ENCODE data around the gene LMBRD1.
A peak's percentile ranks its signal among the peaks of the same experiment; 100 is the strongest.

LMBRD1 gene

DNA sequence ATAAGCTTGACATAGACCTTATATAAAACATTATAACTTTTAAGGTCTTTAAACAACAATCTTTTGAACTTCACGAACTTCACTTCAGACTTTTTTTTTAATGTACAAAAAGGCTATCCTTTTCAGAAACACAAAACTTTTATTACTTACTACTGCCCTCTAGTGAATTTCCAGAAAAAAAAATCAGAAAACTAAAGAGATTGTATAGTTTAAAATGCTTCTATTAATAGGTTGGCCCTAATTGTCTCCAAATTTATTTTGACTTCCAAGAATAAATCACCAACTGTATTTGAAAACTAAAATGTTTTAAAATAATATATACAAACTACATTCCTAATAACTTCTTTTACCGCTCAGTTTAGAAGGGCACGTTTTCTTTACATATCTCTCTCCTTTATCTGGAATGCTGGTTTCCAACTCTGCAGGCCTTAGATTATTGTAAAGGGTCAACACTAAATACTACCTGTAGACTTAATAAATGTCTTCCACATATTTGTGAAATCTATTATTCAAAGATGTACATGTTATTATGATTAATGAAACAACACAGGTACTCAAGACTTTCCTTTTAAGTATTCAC is 66.8 kb downstream of the LMBRD1 start:
- no peak overlapping the region for H3K27ac ChIP-seq
- TF ChIP-seq CTCF (conservative IDR thresholded peaks at IDR 0.05; ENCODE audit: low read depth) = peak; percentile 41; the same call in 1 of the 2 replicates
- ChIA-PET POLR2A (ENCODE audit: low non-redundant PET) (no interaction called here), CTCF (interaction anchor here (0.6 to 1.0 kb wide), 7 partner anchors 9 to 565 kb away, joined by 3 read pairs; no protein-coding TSS in a partner anchor)
- DNase-seq (ENCODE audit: low spot score) = peak; percentile 2

DNA sequence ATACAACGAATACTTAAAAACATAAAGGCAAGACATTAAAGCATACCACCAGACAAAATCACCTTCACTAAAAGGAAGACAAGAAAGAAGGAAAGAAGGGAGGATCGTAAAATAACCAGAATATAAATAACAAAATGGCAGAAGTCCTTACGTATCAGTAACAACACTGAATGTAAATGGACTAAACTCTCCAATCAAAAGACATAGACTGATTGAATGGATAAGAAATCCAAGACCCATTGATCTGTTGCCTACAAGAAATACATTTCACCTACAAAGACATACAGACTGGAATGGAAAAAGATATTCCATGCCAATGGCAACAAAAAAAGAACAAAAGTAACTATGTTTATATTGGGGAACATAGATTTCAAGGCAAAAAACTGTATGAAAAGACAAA is 74.1 kb downstream of the LMBRD1 start:
- ChIA-PET POLR2A (ENCODE audit: low non-redundant PET) (no interaction called here), CTCF (no interaction called here)
- DNase-seq (ENCODE audit: low spot score) = no peak
- no peak for TF ChIP-seq CTCF (conservative IDR thresholded peaks at IDR 0.05; ENCODE audit: low read depth)
- H3K27ac ChIP-seq = no peak overlapping the region

DNA sequence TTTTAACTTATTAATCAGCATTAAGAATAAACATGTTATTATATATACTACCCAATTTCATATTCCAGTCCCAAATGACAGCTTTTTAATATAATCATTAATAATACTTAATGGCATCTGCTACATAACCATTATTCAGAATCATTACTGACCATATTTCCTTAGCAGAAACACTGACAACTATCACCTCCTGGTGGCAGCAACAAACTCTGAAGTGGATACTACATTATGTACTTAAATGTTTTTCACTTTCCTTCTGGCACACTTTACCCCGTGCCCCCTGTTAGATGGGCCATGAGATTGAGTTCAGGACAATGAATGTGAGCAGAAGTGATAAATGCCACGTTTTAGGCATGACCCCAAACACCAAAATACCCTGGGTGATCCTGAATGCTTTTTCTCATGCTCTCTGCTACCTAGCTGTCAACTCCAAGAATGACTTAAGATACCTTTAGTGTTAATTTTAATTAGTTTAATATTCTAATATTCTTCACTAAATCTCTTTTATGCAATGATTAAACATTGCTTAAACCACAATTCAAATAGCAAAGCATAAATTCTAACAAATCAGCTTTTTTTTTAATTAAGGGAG is 77.1 kb downstream of the LMBRD1 start:
- DNase-seq (ENCODE audit: low spot score) = peak; percentile 9
- H3K27ac ChIP-seq = no peak overlapping the region
- CTCF ChIA-PET = no interaction called here
- TF ChIP-seq CTCF (conservative IDR thresholded peaks at IDR 0.05; ENCODE audit: low read depth) = no peak
- POLR2A ChIA-PET (ENCODE audit: low non-redundant PET) = no interaction called here

GRCh38 chr6:69706724-69707123 is 90.1 kb downstream of the LMBRD1 start:
- TF ChIP-seq CTCF (conservative IDR thresholded peaks at IDR 0.05; ENCODE audit: low read depth) = no peak
- POLR2A ChIA-PET (ENCODE audit: low non-redundant PET) = no interaction called here
- no peak overlapping the region for H3K27ac ChIP-seq
- no peak for DNase-seq (ENCODE audit: low spot score)
- CTCF ChIA-PET = interaction anchor here (0.7 kb wide), 1 partner anchor 12 kb away, joined by 4 read pairs; no protein-coding TSS in a partner anchor

- no peak for DNase-seq (ENCODE audit: low spot score)
- no peak overlapping the region for H3K27ac ChIP-seq
- TF ChIP-seq CTCF (conservative IDR thresholded peaks at IDR 0.05; ENCODE audit: low read depth) = no peak
- ChIA-PET POLR2A (ENCODE audit: low non-redundant PET) (no interaction called here), CTCF (no interaction called here)
Observed at GRCh38 chr6:69705954-69706353, 90.9 kb downstream of the LMBRD1 start.

DNA sequence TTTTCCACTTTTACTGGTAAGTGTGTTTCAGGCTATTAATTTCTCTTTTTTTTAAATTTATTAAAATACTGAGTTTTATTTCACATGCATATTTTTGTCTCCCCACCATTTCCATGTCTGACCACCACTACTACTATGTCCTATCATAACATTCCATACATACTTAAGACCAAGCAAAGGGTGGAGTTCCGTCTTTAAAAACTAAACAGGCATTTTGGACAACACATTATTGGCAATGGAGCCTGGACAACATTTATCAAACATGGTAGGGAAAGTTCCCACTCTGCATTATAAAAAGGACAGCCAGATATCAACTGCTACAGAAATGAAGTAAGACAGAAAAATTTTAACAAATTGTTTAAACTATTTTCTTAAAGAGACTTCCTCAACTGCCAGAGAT is 91.9 kb downstream of the LMBRD1 start:
- CTCF ChIA-PET = interaction anchor here (0.6 kb wide), 1 partner anchor 9 kb away, joined by 4 read pairs; no protein-coding TSS in a partner anchor
- POLR2A ChIA-PET (ENCODE audit: low non-redundant PET) = no interaction called here
- DNase-seq (ENCODE audit: low spot score) = no peak

More for the DNA sequence above, 91.9 kb downstream of the LMBRD1 start:
- H3K27ac ChIP-seq = no peak overlapping the region
- TF ChIP-seq CTCF (conservative IDR thresholded peaks at IDR 0.05; ENCODE audit: low read depth) = no peak

Measured in RWPE1 (cell line).